ENCODE measurements around the gene PTPRT. TPM values are rescaled to one million over a fixed set of nuclear protein-coding genes. Genes with fewer than 3 reads are reported as not detected.

PTPRT gene
- total and polyA plus RNA-seq, 2 of the 4 experiments (the other 2 are of a cell fraction), result not detected

GRCh38 chr20:42270539-42270938 is 919.2 kb downstream of the PTPRT start:
- H3K56ac ChIP-seq (ENCODE audit: extremely low read depth, insufficient read depth, low read length), result no peak overlapping the region
- ATAC-seq (ENCODE audit: low read depth) (no peak), DNase-seq (no peak)
- no peak overlapping the region for H4K91ac ChIP-seq (ENCODE audit: insufficient read depth, low read depth, low read length)
- no peak overlapping the region for H4K5ac ChIP-seq (ENCODE audit: low read depth, low read length)
- H3K4me3 ChIP-seq (ENCODE audit: insufficient read depth, low read depth, low read length), result no peak overlapping the region
- H3K14ac ChIP-seq (replicated peaks; ENCODE audit: low read depth, low read length), result no peak overlapping the region
- H3K23ac ChIP-seq (ENCODE audit: low read depth, low read length), result no peak overlapping the region
- 33% methylated on average over 1 of the region's 2 CpGs; no CpG with 5 or more reads in 1 of the 2 experiments for WGBS, 2 experiments (ENCODE audit: extremely low coverage in 2 of 2, insufficient read length in 1 of 2)
- H3K4me2 ChIP-seq (ENCODE audit: low read depth, low read length), result no peak overlapping the region
- dilution Hi-C loops (cut with HindIII; ENCODE audit: low sequenced_read_pairs, unreplicated experiment), result no loop called here
- H3K4ac ChIP-seq (ENCODE audit: low read depth, low read length), result no peak overlapping the region
- H2AFZ ChIP-seq (replicated peaks; ENCODE audit: low read length, poor library complexity), result no peak overlapping the region
- in situ Hi-C loops (cut with MboI; ENCODE audit: low sequenced_read_pairs), result no loop called here
- ChIA-PET CTCF (no interaction called here), POLR2A (ENCODE audit: unreplicated experiment) (no interaction called here)
- H3K18ac ChIP-seq (ENCODE audit: low read depth, low read length), result no peak overlapping the region
- H2AK9ac ChIP-seq (replicated peaks; ENCODE audit: low read depth, low read length, poor library complexity), result no peak overlapping the region
- H3K79me1 ChIP-seq (ENCODE audit: low read depth in 1 of 2, low read length in 2 of 2), result no peaks in the 10 kb centered on the region
- H3K36me3 ChIP-seq (ENCODE audit: control insufficient read depth, insufficient read depth, low read length), result no peaks in the 10 kb centered on the region
- H2BK120ac ChIP-seq (ENCODE audit: low read depth, low read length), result no peak overlapping the region
- no peak overlapping the region for H2BK15ac ChIP-seq (ENCODE audit: low read depth, low read length)
- peaks cover 24% of the 10 kb centered on the region for H3K9me3 ChIP-seq (ENCODE audit: control insufficient read depth, insufficient read depth, low read length)
- H4K8ac ChIP-seq (ENCODE audit: low read depth in 2 of 2, low read length in 2 of 2), result no peak overlapping the region
- H3K9ac ChIP-seq (ENCODE audit: low read depth, low read length), result no peak overlapping the region
- no peak overlapping the region for H2AK5ac ChIP-seq (ENCODE audit: low read depth, low read length)
- H3K27me3 ChIP-seq (ENCODE audit: control insufficient read depth, insufficient read depth, low read length), result no peaks in the 10 kb centered on the region
- H2BK5ac ChIP-seq (ENCODE audit: low read depth, low read length, poor library complexity, severe bottlenecking), result no peak overlapping the region
- H3K4me1 ChIP-seq (ENCODE audit: control insufficient read depth, insufficient read depth, low read length), result no peaks in the 10 kb centered on the region
- intact Hi-C loops (cut with micrococcal nuclease), result no loop called here
- TF ChIP-seq MAZ (IDR thresholded peaks at IDR 0.05; ENCODE audit: borderline replicate concordance, low read depth, low read length) (no peak), RFX5 (IDR thresholded peaks at IDR 0.05; ENCODE audit: low read depth, low read length) (no peak), CTCF (conservative IDR thresholded peaks at IDR 0.05; ENCODE audit: low read depth, low read length) (no peak), CHD1 (IDR thresholded peaks at IDR 0.05; ENCODE audit: low read depth, low read length) (no peak), SMC3 (IDR thresholded peaks at IDR 0.05; ENCODE audit: low read depth, low read length) (no peak), MXI1 (IDR thresholded peaks at IDR 0.05; ENCODE audit: borderline replicate concordance, low read depth, low read length) (no peak), POLR2A (IDR thresholded peaks at IDR 0.05; ENCODE audit: low read depth, low read length) (no peak), ELK1 (IDR thresholded peaks at IDR 0.05; ENCODE audit: borderline replicate concordance, low read depth, low read length) (no peak), BHLHE40 (IDR thresholded peaks at IDR 0.05; ENCODE audit: low read depth, low read length) (no peak), RAD21 (IDR thresholded peaks at IDR 0.05; ENCODE audit: low read length) (no peak), FOS (IDR thresholded peaks at IDR 0.05; ENCODE audit: low read depth, low read length) (no peak)
- BruUV-seq (replicated peaks), result no TSS peak
- H2BK20ac ChIP-seq (ENCODE audit: low read depth, low read length), result no peak overlapping the region
- H3K9me1 ChIP-seq (ENCODE audit: insufficient read depth, low read length), result no peaks in the 10 kb centered on the region
- H3K27ac ChIP-seq (ENCODE audit: insufficient read depth, low read length), result no peak overlapping the region
- no peaks in the 10 kb centered on the region for H4K20me1 ChIP-seq (ENCODE audit: insufficient read depth, low read length)

All from IMR-90 (cell line).